ENCODE data around the gene HOXC6. TPM values are rescaled to one million over a fixed set of nuclear protein-coding genes. Genes with fewer than 3 reads are reported as not detected.

The HOXC6 gene
- total RNA-seq, 2 experiments from 2014 or later: not detected

DNA sequence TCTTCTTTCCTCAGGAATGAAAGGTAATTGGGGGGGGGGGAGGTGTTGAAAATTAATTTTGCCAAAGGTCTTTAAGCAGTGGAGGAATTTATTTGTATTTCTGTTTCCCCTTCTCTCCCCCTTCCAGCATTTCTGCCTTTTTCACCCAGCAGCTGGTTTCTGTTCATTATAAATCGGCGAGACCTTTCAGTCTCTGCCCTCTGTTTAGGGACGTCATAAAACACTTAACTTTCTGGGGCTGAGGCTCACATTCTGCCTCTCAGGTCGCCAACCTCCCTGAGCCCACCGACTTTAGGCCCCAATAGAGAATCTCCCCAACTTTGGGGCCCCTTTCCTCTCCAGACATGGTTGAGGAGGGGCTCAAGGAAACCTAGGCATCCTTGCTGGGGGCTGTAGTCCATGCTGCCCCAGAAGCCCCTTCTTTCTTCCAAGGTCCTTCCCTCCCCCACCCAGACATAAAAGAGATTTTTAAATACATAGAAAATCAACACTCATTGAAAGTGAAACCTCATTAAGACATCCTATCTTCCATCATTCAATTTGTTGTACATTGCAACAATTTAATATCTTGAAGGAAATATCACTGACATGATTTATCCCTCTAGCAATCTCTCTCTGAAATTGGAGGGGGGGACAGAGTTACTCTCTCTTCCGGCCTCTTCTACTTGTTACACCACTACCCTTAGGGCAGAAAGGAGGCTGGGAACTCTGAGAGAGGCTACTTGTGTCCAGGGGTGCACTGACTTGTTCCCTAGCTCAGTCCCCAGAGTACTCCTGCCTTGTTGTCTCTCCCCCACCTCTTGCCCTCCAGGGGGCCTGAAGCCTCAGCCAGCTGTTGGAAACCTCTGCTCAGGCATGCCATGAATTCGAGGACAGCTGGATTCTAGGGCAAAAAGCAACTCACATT is 2.5 kb upstream of the HOXC6 start:
- Mint-ChIP-seq H3K4me3 (no peak overlapping the region), H3K27me3 (peaks cover 89% of the 10 kb centered on the region), H3K27ac (no peak overlapping the region), H3K4me1 (peaks cover 24% of the 10 kb centered on the region), H3K9me3 (no peaks in the 10 kb centered on the region), H3K36me3 (ENCODE audit: low read depth) (no peaks in the 10 kb centered on the region)
- ChIA-PET POLR2A (no interaction called here), CTCF (interaction anchor here (1.1 to 3.1 kb wide), 3 partner anchors 168 to 182 kb away, joined by 4 to 16 read pairs (median 5); no protein-coding TSS in a partner anchor)
- no peak for DNase-seq

DNA sequence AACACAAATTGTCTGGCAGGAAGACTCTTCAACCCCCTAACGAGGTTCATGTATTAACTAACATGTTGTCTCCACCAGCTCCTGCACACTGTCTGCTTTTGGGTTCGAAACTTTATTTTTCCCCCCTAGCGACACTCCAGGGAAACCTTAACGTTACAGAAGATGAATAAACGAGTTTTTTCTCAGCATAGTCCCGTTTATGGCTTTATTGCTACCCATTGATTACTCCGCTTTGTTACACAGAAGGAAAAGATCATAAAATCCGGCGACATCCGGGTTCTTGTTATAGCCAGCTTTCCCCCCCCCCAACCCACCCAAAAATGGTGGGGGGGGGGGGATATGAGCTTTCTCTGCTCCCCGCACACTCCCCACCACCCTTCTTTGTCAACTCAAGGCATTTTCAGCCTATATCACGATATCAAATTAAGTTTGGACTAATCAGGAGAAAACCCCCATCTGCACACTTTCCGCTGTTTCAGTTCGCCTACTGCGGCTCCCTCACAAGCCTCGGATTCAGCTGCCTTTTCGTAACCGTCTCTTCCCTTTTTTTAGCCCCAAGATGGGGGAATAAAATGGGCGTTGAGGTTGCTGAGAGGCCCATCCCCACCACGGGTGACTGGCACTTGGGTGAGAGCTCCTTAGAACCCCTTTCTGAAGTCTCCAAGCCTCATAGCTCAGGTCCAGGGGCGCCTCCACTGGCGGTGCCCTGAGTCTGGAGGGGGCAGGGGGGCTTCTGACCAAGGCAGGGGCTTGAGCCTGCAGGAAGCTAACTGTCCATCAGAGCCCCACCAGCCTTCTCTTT is 1.4 kb upstream of the HOXC6 start:
- peaks cover 87% of the 10 kb centered on the region for H3K27me3 Mint-ChIP-seq
- H3K27ac Mint-ChIP-seq: no peak overlapping the region
- peaks cover 20% of the 10 kb centered on the region for H3K4me1 Mint-ChIP-seq
- ChIA-PET POLR2A (no interaction called here), CTCF (interaction anchor here (0.6 to 2.3 kb wide), 7 partner anchors 9 to 181 kb away, joined by 3 to 8 read pairs (median 3); no protein-coding TSS in a partner anchor)
- no peaks in the 10 kb centered on the region for H3K36me3 Mint-ChIP-seq (ENCODE audit: low read depth)
- no peaks in the 10 kb centered on the region for H3K9me3 Mint-ChIP-seq
- no peak overlapping the region for H3K4me3 Mint-ChIP-seq
- no peak for DNase-seq

DNA sequence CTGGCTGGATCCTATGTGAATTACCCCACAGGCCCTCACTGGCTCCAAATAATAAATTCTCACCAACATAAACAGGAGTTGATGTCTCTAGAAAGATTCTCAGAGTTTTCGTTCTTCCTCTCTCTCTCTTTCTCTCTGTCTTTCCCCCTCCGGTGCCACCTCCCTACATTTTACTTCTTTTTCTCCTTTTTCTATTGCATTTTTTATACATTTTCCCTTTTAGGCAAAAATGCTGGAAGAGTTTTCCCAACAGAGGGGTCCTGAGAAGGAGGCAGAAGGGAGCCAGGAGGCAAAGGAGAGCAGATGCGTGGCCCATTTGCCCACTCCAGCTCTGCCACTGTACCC is 826 bp upstream of the HOXC6 start:
- Mint-ChIP-seq H3K4me3 (no peak overlapping the region), H3K36me3 (ENCODE audit: low read depth) (no peaks in the 10 kb centered on the region), H3K9me3 (no peaks in the 10 kb centered on the region), H3K4me1 (peaks cover 20% of the 10 kb centered on the region), H3K27me3 (peaks cover 87% of the 10 kb centered on the region), H3K27ac (no peak overlapping the region)
- POLR2A ChIA-PET: no interaction called here
- CTCF ChIA-PET: interaction anchor here (1.1 to 2.3 kb wide), 4 partner anchors 11 to 174 kb away, joined by 3 to 8 read pairs (median 3); no protein-coding TSS in a partner anchor
- DNase-seq: no peak

DNA sequence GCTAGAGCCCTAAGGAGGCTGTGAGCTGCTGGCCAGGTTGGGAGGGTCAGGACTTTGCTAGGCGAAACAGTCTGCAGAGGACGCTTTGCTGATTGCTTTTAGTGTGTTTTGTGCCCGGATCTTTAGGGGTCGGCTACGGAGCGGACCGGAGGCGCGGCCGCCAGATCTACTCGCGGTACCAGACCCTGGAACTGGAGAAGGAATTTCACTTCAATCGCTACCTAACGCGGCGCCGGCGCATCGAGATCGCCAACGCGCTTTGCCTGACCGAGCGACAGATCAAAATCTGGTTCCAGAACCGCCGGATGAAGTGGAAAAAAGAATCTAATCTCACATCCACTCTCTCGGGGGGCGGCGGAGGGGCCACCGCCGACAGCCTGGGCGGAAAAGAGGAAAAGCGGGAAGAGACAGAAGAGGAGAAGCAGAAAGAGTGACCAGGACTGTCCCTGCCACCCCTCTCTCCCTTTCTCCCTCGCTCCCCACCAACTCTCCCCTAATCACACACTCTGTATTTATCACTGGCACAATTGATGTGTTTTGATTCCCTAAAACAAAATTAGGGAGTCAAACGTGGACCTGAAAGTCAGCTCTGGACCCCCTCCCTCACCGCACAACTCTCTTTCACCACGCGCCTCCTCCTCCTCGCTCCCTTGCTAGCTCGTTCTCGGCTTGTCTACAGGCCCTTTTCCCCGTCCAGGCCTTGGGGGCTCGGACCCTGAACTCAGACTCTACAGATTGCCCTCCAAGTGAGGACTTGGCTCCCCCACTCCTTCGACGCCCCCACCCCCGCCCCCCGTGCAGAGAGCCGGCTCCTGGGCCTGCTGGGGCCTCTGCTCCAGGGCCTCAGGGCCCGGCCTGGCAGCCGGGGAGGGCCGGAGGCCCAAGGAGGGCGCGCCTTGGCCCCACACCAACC is 1.5 kb downstream of the HOXC6 start:
- Mint-ChIP-seq H3K9me3 (no peaks in the 10 kb centered on the region), H3K4me1 (peaks cover 32% of the 10 kb centered on the region), H3K27me3 (peaks cover 84% of the 10 kb centered on the region), H3K36me3 (ENCODE audit: low read depth) (no peaks in the 10 kb centered on the region), H3K27ac (no peak overlapping the region), H3K4me3 (no peak overlapping the region)
- DNase-seq: no peak
- CTCF ChIA-PET: interaction anchor here (1.1 to 3.2 kb wide), 6 partner anchors 15 to 177 kb away, joined by 3 to 16 read pairs (median 4); partner anchors contain the start of gene SMUG1
- POLR2A ChIA-PET: no interaction called here

DNA sequence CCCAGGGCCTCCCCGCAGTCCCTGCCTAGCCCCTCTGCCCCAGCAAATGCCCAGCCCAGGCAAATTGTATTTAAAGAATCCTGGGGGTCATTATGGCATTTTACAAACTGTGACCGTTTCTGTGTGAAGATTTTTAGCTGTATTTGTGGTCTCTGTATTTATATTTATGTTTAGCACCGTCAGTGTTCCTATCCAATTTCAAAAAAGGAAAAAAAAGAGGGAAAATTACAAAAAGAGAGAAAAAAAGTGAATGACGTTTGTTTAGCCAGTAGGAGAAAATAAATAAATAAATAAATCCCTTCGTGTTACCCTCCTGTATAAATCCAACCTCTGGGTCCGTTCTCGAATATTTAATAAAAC is 2.2 kb downstream of the HOXC6 start:
- Mint-ChIP-seq H3K27me3 (peaks cover 85% of the 10 kb centered on the region), H3K27ac (no peak overlapping the region), H3K36me3 (ENCODE audit: low read depth) (no peaks in the 10 kb centered on the region), H3K9me3 (no peaks in the 10 kb centered on the region), H3K4me1 (peaks cover 35% of the 10 kb centered on the region), H3K4me3 (no peak overlapping the region)
- POLR2A ChIA-PET: no interaction called here
- no peak for DNase-seq
- CTCF ChIA-PET: interaction anchor here (1.0 to 3.2 kb wide), 6 partner anchors 24 to 186 kb away, joined by 3 to 29 read pairs (median 20); partner anchors contain the start of gene HOXC4

DNA sequence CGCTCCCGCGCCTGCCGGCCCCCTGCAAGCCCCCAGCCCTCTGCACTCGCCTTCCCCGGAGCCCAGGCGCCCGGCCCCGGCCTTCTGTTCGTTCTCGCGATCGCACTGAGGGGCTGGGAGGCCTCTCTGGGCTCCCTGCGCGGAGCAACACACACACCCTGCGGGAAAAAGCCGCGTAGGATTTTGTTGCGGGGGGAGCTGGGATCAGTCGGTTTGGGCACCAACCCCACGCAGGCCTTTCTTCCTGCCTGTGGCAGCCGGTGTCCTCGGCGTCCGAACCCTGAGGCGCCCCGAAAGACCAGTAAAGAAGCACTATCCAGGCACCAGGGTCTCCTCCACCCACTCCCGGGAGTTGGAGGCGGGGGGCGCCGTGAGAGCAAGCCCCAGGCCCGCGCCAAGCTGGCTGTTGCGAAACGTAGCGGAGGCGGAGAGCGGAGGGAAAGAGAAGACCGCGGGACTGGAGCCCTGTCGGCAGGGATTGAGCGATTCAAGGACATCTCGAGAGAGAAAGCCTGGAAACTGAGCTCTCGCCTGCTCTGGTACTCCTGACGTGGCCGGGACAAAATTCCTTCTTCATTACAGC is 2.7 kb downstream of the HOXC6 start:
- H3K4me1 Mint-ChIP-seq: peaks cover 32% of the 10 kb centered on the region
- H3K27me3 Mint-ChIP-seq: peaks cover 85% of the 10 kb centered on the region
- no peak overlapping the region for H3K27ac Mint-ChIP-seq

DNA sequence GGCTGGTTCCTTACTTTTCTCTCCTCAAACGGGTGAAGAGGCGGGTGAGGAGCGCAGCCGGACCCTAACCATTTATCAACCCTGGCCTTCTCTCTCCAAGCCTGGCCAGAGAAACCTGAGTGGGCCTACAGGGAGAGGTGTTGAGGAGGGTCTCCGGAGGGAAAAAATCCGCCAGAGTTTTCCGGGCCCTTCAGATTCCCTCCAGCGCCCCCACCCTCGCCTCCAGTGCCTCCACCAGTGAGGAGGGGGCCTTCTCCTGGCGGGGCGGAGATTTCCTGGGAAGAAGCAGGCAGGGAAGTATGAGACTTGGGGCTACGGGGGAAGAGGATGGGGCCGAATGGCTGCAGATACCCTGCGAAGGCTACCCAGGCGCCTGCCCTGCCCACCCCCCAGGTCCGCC is 3.2 kb downstream of the HOXC6 start:
- ChIA-PET POLR2A (interaction anchor here (0.7 to 1.4 kb wide), 2 partner anchors 160 to 163 kb away, joined by 3 to 7 read pairs; no protein-coding TSS in a partner anchor), CTCF (interaction anchor here (0.6 to 3.2 kb wide), 17 partner anchors 8 to 232 kb away, joined by 3 to 29 read pairs (median 4); partner anchors contain the start of gene HOXC4)
- H3K9me3 Mint-ChIP-seq: no peaks in the 10 kb centered on the region

More for the DNA sequence above, 2.7 kb downstream of the HOXC6 start:
- Mint-ChIP-seq H3K4me3 (no peak overlapping the region), H3K36me3 (ENCODE audit: low read depth) (no peaks in the 10 kb centered on the region), H3K9me3 (no peaks in the 10 kb centered on the region)
- CTCF ChIA-PET: interaction anchor here (0.6 to 3.2 kb wide), 8 partner anchors 23 to 232 kb away, joined by 3 to 29 read pairs (median 10); partner anchors contain the start of gene HOXC4
- POLR2A ChIA-PET: interaction anchor here (0.7 kb wide), 1 partner anchor 164 kb away, joined by 3 read pairs; no protein-coding TSS in a partner anchor
- no peak for DNase-seq

DNA sequence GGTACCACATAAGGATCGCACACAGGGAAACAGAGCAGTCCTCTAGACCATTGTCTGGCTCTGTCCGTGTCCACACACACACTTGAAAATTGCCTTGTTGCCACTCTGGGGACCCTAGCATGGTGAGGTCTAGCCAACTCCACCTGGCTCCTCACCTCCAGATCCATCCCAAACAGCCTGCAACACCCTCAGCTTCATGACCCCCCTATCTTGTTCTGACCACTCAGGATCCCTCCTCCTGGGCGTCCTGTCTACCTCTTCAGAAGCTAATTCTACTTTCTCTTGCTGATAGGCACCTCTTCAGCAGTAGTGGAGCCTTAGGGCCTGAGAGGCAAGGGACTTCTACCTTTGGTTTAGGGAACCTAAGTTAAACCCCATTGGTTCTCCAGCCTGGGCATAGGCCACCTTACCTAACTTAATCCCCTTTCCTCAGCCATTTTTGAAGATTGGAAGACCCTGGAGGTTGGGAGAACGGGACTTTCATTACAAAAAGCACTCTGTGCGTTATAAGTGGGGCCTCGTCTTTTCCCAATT is 3.9 kb downstream of the HOXC6 start:
- ChIA-PET POLR2A (interaction anchor here (1.4 kb wide), 1 partner anchor 159 kb away, joined by 7 read pairs; no protein-coding TSS in a partner anchor), CTCF (interaction anchor here (0.6 to 3.2 kb wide), 36 partner anchors 8 to 530 kb away, joined by 3 to 29 read pairs (median 5); partner anchors contain the start of genes HOXC12, HOXC4, HOXC8 and SMUG1)
- H3K9me3 Mint-ChIP-seq: no peaks in the 10 kb centered on the region
- H3K27me3 Mint-ChIP-seq: peaks cover 86% of the 10 kb centered on the region
- H3K4me1 Mint-ChIP-seq: peaks cover 27% of the 10 kb centered on the region
- no peaks in the 10 kb centered on the region for H3K36me3 Mint-ChIP-seq (ENCODE audit: low read depth)
- DNase-seq: no peak
- H3K4me3 Mint-ChIP-seq: no peak overlapping the region
- H3K27ac Mint-ChIP-seq: peak overlapping the region; percentile 28

More for the DNA sequence above, 3.2 kb downstream of the HOXC6 start:
- DNase-seq: no peak
- Mint-ChIP-seq H3K4me3 (no peak overlapping the region), H3K27me3 (peaks cover 86% of the 10 kb centered on the region), H3K36me3 (ENCODE audit: low read depth) (no peaks in the 10 kb centered on the region), H3K4me1 (peaks cover 32% of the 10 kb centered on the region), H3K27ac (no peak overlapping the region)

DNA sequence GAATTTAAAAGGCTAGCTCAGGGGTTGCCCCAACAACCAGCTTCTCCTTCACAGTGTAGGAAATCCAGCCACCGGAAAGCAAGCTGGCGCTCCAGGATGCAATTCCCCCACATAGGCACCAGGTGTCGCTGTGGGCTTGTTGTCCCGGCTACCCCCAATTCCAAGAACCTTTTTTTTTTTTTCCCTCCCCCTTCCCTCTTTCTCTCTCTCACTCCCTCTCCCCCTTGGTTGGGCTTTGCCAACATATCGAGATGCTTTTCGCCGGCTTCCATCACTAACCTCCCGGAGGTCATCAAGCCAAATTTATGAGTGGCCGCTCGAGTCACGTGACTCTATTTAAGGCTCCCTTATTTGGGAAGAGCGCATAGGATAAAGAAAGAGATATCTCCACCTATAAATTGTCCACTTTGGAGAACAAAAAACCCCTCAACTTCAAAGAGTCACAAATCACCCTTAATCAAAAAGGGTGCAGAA is 4.4 kb downstream of the HOXC6 start, which contains the start of gene HOXC5:
Gene HOXC5 (plus strand): TSS at position 424 of the 474 bp plus-strand sequence. CDS start 73 bp downstream, outside the sequence.
- no peaks in the 10 kb centered on the region for H3K36me3 Mint-ChIP-seq (ENCODE audit: low read depth)
- H3K4me1 Mint-ChIP-seq: peaks cover 27% of the 10 kb centered on the region
- H3K27me3 Mint-ChIP-seq: peaks cover 86% of the 10 kb centered on the region
- peak within 1 kb of the TSS; percentile 32 for H3K4me3 Mint-ChIP-seq
- ChIA-PET POLR2A (interaction anchor here (1.4 kb wide), 1 partner anchor 159 kb away, joined by 7 read pairs; no protein-coding TSS in a partner anchor), CTCF (interaction anchor here (0.6 to 3.2 kb wide), 40 partner anchors 8 to 530 kb away, joined by 3 to 29 read pairs (median 4); partner anchors contain the start of genes HOXC10, HOXC12, HOXC4 and HOXC8)
- H3K27ac Mint-ChIP-seq: peak within 1 kb of the TSS; percentile 28
- no peaks in the 10 kb centered on the region for H3K9me3 Mint-ChIP-seq
- peak; percentile 67 for DNase-seq

DNA sequence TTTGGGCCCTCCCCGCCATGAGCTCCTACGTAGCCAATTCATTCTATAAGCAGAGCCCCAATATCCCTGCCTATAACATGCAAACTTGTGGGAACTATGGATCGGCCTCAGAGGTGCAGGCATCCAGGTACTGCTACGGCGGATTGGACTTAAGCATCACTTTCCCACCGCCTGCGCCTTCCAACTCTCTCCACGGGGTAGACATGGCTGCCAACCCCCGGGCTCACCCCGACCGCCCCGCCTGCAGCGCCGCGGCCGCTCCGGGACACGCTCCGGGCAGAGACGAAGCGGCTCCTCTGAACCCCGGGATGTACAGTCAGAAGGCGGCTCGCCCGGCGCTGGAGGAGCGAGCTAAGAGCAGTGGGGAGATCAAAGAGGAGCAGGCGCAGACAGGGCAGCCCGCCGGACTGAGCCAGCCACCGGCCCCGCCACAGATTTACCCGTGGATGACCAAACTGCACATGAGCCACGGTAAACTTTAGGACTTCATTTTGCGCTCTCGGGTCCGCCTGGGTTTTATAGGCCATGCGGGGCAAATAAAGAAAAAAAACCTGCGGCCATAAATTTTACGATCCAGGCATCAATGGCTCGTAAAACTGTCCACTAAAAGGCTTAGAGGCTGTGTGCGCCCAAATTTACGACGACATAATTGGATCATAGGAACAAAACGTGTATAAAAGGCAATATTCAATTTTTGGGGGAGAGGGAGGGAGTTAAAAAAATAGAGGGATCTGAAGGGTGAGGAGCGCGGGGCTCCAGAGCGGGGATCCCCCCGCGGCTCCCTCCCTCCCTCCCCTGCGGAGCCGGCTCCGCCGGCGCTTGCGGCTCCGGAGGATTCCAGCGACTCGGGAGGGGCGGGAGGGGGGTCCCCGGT is 5.1 kb downstream of the HOXC6 start:
- POLR2A ChIA-PET: interaction anchor here (1.4 kb wide), 1 partner anchor 158 kb away, joined by 7 read pairs; no protein-coding TSS in a partner anchor
- Mint-ChIP-seq H3K4me3 (peak overlapping the region; percentile 32), H3K9me3 (no peaks in the 10 kb centered on the region), H3K36me3 (ENCODE audit: low read depth) (no peaks in the 10 kb centered on the region), H3K4me1 (peaks cover 25% of the 10 kb centered on the region), H3K27me3 (peaks cover 85% of the 10 kb centered on the region), H3K27ac (no peak overlapping the region)
- CTCF ChIA-PET: interaction anchor here (0.6 to 3.2 kb wide), 28 partner anchors 8 to 416 kb away, joined by 3 to 29 read pairs (median 5); partner anchors contain the start of genes HOXC10, HOXC12, HOXC4 and HOXC8
- no peak for DNase-seq
